H9 (cell line): ENCODE results near the gene ATP6V1B1. TPM values are rescaled to one million over a fixed set of nuclear protein-coding genes. Genes with fewer than 3 reads are reported as not detected.

ENCODE experiments used
- DNase-seq: peaks from one replicate; pipeline ENCODE4 v3.0.0-alpha.2; 2017
- H2AFZ ChIP-seq: one replicate; pipeline ENCODE4 v1.6.1; 2013; ENCODE audit warnings: mild to moderate bottlenecking, low read length, control low read depth, moderate library complexity
- H2AK5ac ChIP-seq: 2 replicates; pipeline ENCODE4 v1.6.1; 2013; ENCODE audit warnings: low read length, control low read depth, mixed read lengths; ENCODE audit not compliant: insufficient read length
- H2BK120ac ChIP-seq: one replicate; pipeline ENCODE4 v1.6.1; 2013; ENCODE audit warnings: low read depth, mild to moderate bottlenecking, low read length, control low read depth, inconsistent platforms; ENCODE audit not compliant: poor library complexity, severe bottlenecking
- H2BK12ac ChIP-seq: 2 replicates; pipeline ENCODE4 v1.6.1; 2013; ENCODE audit warnings: low read length, control low read depth, mixed read lengths, low read depth; ENCODE audit not compliant: insufficient read length
- H2BK15ac ChIP-seq: 2 replicates; pipeline ENCODE4 v1.6.1; 2013; ENCODE audit warnings: low read depth, low read length, control low read depth
- H2BK20ac ChIP-seq: one replicate; pipeline ENCODE4 v1.6.1; 2013; ENCODE audit warnings: low read depth, mild to moderate bottlenecking, low read length, control low read depth, inconsistent platforms; ENCODE audit not compliant: poor library complexity, severe bottlenecking
- H2BK5ac ChIP-seq: 2 replicates; pipeline ENCODE4 v1.6.1; 2013; ENCODE audit warnings: low read length, control low read depth, mixed read lengths; ENCODE audit not compliant: insufficient read length
- H3K14ac ChIP-seq: 2 replicates; pipeline ENCODE4 v1.6.1; 2013; ENCODE audit warnings: low read length, control low read depth; ENCODE audit not compliant: insufficient read depth
- H3K18ac ChIP-seq: 2 replicates; pipeline ENCODE4 v1.6.1; 2013; ENCODE audit warnings: low read depth, mild to moderate bottlenecking, mixed read lengths, low read length, control low read depth; ENCODE audit not compliant: insufficient read length
- H3K23ac ChIP-seq: 2 replicates; pipeline ENCODE4 v1.6.1; 2013; ENCODE audit warnings: low read length, control low read depth, mixed read lengths, low read depth; ENCODE audit not compliant: insufficient read length
- H3K23me2 ChIP-seq: 2 replicates; pipeline ENCODE4 v1.6.1; 2013; ENCODE audit warnings: low read depth, mild to moderate bottlenecking, mixed read lengths, low read length, control low read depth; ENCODE audit not compliant: insufficient read length, poor library complexity, severe bottlenecking
- H3K27ac ChIP-seq: 2 replicates; pipeline ENCODE4 v1.5.1; 2013; ENCODE audit warnings: low read length, control low read depth, mixed read lengths, low read depth; ENCODE audit not compliant: insufficient read length
- H3K27me3 ChIP-seq: 2 replicates; pipeline ENCODE4 v1.6.1; 2013; ENCODE audit warnings: low read length, control low read depth, inconsistent platforms; ENCODE audit not compliant: insufficient read depth
- H3K4ac ChIP-seq: 2 replicates; pipeline ENCODE4 v1.6.1; 2013; ENCODE audit warnings: low read depth, mild to moderate bottlenecking, control low read depth, inconsistent platforms, low read length, moderate library complexity
- H3K4me1 ChIP-seq: 2 replicates; pipeline ENCODE4 v1.6.1; 2013; ENCODE audit warnings: low read length, control low read depth, inconsistent platforms; ENCODE audit not compliant: insufficient read depth
- H3K4me2 ChIP-seq: 2 replicates; pipeline ENCODE4 v1.6.1; 2013; ENCODE audit warnings: low read length, control low read depth, mixed read lengths; ENCODE audit not compliant: insufficient read length, insufficient read depth
- H3K56ac ChIP-seq: 2 replicates; pipeline ENCODE4 v1.6.1; 2013; ENCODE audit warnings: low read depth, mild to moderate bottlenecking, mixed read lengths, low read length, control low read depth; ENCODE audit not compliant: insufficient read length
- H3K79me1 ChIP-seq: 2 replicates; pipeline ENCODE4 v1.6.1; 2013; ENCODE audit warnings: low read depth, mild to moderate bottlenecking, moderate library complexity, low read length, control low read depth, inconsistent platforms; ENCODE audit not compliant: insufficient read depth, poor library complexity, severe bottlenecking
- H3K79me2 ChIP-seq: 2 replicates; pipeline ENCODE4 v1.6.1; 2013; ENCODE audit warnings: low read length, control low read depth, inconsistent platforms; ENCODE audit not compliant: insufficient read depth
- H3K9ac ChIP-seq: 2 replicates; pipeline ENCODE4 v1.6.1; 2013; ENCODE audit warnings: low read length, control low read depth, mixed read lengths; ENCODE audit not compliant: insufficient read length; ENCODE audit errors: extremely low read depth
- H3K9me3 ChIP-seq: one replicate; pipeline ENCODE4 v1.6.1; 2013; ENCODE audit warnings: low read depth, low read length, inconsistent platforms; ENCODE audit not compliant: control insufficient read depth
- H3T11ph ChIP-seq: one replicate; pipeline ENCODE4 v1.6.1; 2013; ENCODE audit warnings: mild to moderate bottlenecking, low read length, control low read depth, inconsistent platforms
- H4K20me1 ChIP-seq: one replicate; pipeline ENCODE4 v1.6.1; 2013; ENCODE audit not compliant: control insufficient read depth, insufficient read length, insufficient read depth
- H4K5ac ChIP-seq: 2 replicates; pipeline ENCODE4 v1.6.1; 2013; ENCODE audit warnings: low read depth, mild to moderate bottlenecking, mixed read lengths, low read length, control low read depth; ENCODE audit not compliant: insufficient read length
- H4K8ac ChIP-seq: replicated peaks from 2 replicates; pipeline ENCODE4 v1.6.1; 2013; ENCODE audit warnings: low read length, control low read depth, mixed read lengths, low read depth; ENCODE audit not compliant: insufficient read length
- H4K91ac ChIP-seq: 2 replicates; pipeline ENCODE4 v1.6.1; 2013; ENCODE audit warnings: low read depth, mild to moderate bottlenecking, moderate library complexity, mixed read lengths, low read length, control low read depth; ENCODE audit not compliant: insufficient read length
- H3K27ac Mint-ChIP-seq, 3 experiments: 2 replicates in 2 of 3; 3 replicates in 1 of 3; pipeline ENCODE4 v1.8.0; 2020 to 2021; ENCODE audit warnings: mixed read lengths in 3 of 3, mild to moderate bottlenecking in 1 of 3, moderate library complexity in 1 of 3
- H3K27me3 Mint-ChIP-seq: 2 replicates; pipeline ENCODE4 v1.8.0; 2021; ENCODE audit warnings: low read depth, mild to moderate bottlenecking, moderate library complexity, mixed read lengths
- H3K36me3 Mint-ChIP-seq, 3 experiments: 2 replicates in 2 of 3; 3 replicates in 1 of 3; pipeline ENCODE4 v1.8.0; 2020 to 2021; ENCODE audit warnings: low read depth in 3 of 3, mixed read lengths in 3 of 3; ENCODE audit not compliant: insufficient read depth in 1 of 3
- H3K4me1 Mint-ChIP-seq, 2 experiments: 2 replicates each; pipeline ENCODE4 v1.8.0; 2020; ENCODE audit warnings: mixed read lengths in 2 of 2
- H3K4me3 Mint-ChIP-seq, 2 experiments: 2 replicates in 1 of 2; 3 replicates in 1 of 2; pipeline ENCODE4 v1.8.0; 2020 to 2021; ENCODE audit warnings: mild to moderate bottlenecking in 2 of 2, mixed read lengths in 2 of 2, moderate library complexity in 1 of 2
- H3K9me3 Mint-ChIP-seq, 2 experiments: 2 replicates in 1 of 2; 3 replicates in 1 of 2; pipeline ENCODE4 v1.8.0; 2020; ENCODE audit warnings: mild to moderate bottlenecking in 2 of 2, mixed read lengths in 2 of 2, moderate library complexity in 1 of 2
- total RNA-seq: library from RNA; stranded (reverse); gene quantifications from 2 replicates; pipeline ENCODE4 v1.2.1, GENCODE V29; 2021
- TF ChIP-seq, protein P1 (sequence below): fragments of 200-600 bp; sonication (generic); conservative IDR thresholded peaks from 3 replicates; pipeline ENCODE4 v1.8.0; 2021; ENCODE audit warnings: antibody characterized with exemption, mild to moderate bottlenecking

ATP6V1B1 gene
- total RNA-seq, 1 experiment from 2014 or later = not detected

DNA sequence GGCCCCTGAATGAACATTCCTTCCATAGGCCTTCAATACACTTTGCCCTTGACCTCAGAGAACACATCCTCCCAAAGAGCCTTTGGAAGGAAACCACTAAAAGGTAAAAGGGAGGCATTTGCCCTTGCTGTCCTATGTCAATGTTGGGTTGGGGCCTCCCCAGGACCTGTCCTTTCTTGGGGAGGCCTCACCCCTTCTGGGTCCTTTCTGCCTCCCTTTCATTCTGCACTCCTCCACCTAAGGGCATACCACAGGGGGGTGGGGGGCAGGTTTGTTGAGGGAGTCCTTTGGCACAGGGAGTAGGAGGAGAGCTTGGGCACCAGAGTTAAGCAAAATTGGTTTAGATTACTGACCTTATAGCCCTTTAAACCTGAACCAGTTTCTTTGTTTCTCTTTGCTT, 32.5 kb upstream of the ATP6V1B1 start:
- no peaks in the 10 kb centered on the region for H3K79me1 ChIP-seq
- H4K8ac ChIP-seq = no peak overlapping the region
- no peak overlapping the region for H2BK120ac ChIP-seq
- DNase-seq = no peak
- no peak overlapping the region for H3K23ac ChIP-seq
- Mint-ChIP-seq H3K27me3 (peaks cover 100% of the 10 kb centered on the region), H3K36me3 (no peaks in the 10 kb centered on the region; a peak in 2 of 7 replicates), H3K9me3 (peaks cover 0 to 3% of the 10 kb centered on the region in 2 experiments; a peak in 3 of 5 replicates), H3K4me1 (peaks cover 29 to 55% of the 10 kb centered on the region in 2 experiments), H3K27ac (no peak overlapping the region), H3K4me3 (no peak overlapping the region; a peak in 1 of 5 replicates)
- no peak overlapping the region for H2BK12ac ChIP-seq
- H2BK5ac ChIP-seq = no peak overlapping the region
- H3K27me3 ChIP-seq = peaks cover 96% of the 10 kb centered on the region
- no peaks in the 10 kb centered on the region for H4K20me1 ChIP-seq
- H3K18ac ChIP-seq = no peak overlapping the region
- no peak overlapping the region for H3K14ac ChIP-seq
- H3K23me2 ChIP-seq = peaks cover 9% of the 10 kb centered on the region
- H3K4me1 ChIP-seq = no peaks in the 10 kb centered on the region; the same call in 1 of the 2 replicates
- H2AK5ac ChIP-seq = no peak overlapping the region
- no peak overlapping the region for H2BK15ac ChIP-seq
- no peak overlapping the region for H3K4ac ChIP-seq
- H3K4me2 ChIP-seq = no peak overlapping the region
- H3K56ac ChIP-seq = no peak overlapping the region
- H3K9me3 ChIP-seq = no peaks in the 10 kb centered on the region
- no peak overlapping the region for H3K27ac ChIP-seq
- H3K79me2 ChIP-seq = no peaks in the 10 kb centered on the region
- no peak overlapping the region for H2AFZ ChIP-seq
- no peak overlapping the region for H4K91ac ChIP-seq
- no peak overlapping the region for H2BK20ac ChIP-seq
- H4K5ac ChIP-seq = no peak overlapping the region
- no peak overlapping the region for H3T11ph ChIP-seq
- TF ChIP-seq, protein P1, sequence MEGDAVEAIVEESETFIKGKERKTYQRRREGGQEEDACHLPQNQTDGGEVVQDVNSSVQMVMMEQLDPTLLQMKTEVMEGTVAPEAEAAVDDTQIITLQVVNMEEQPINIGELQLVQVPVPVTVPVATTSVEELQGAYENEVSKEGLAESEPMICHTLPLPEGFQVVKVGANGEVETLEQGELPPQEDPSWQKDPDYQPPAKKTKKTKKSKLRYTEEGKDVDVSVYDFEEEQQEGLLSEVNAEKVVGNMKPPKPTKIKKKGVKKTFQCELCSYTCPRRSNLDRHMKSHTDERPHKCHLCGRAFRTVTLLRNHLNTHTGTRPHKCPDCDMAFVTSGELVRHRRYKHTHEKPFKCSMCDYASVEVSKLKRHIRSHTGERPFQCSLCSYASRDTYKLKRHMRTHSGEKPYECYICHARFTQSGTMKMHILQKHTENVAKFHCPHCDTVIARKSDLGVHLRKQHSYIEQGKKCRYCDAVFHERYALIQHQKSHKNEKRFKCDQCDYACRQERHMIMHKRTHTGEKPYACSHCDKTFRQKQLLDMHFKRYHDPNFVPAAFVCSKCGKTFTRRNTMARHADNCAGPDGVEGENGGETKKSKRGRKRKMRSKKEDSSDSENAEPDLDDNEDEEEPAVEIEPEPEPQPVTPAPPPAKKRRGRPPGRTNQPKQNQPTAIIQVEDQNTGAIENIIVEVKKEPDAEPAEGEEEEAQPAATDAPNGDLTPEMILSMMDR = no peak
- no peak overlapping the region for H3K9ac ChIP-seq
